Stomach (tissue), 4 donors: Measurements from ENCODE around the gene CATSPER3.

Experiments used
- CTCF ChIP-seq, 7 experiments: fragments of 450-650 bp in 4 of 7; fragments of 200-600 bp in 3 of 7; sonication (generic) in 3 of 7; IDR thresholded peaks; one replicate each; pipeline ENCODE4 v1.5.1; 2016 to 2019; ENCODE audit warnings: antibody characterized with exemption in 7 of 7, control low read depth in 2 of 7, mild to moderate bottlenecking in 1 of 7
- POLR2A ChIP-seq, 4 donors: fragments of 450-650 bp; IDR thresholded peaks; one replicate each; pipeline ENCODE4 v1.6.1; 2016; ENCODE audit warnings: antibody characterized with exemption in 4 of 4, control low read depth in 2 of 4, mild to moderate bottlenecking in 1 of 4, moderate library complexity in 1 of 4

GRCh38 chr5:135040034-135040332 is 72.3 kb downstream of the CATSPER3 start:
- TF ChIP-seq CTCF (IDR thresholded peaks at IDR 0.05) (no peak), POLR2A (IDR thresholded peaks at IDR 0.05) (no peak)
